Measurements from ENCODE around the gene PHLDA1. TPM values are rescaled to one million over a fixed set of nuclear protein-coding genes. Genes with fewer than 3 reads are reported as not detected.

The PHLDA1 gene
- total and polyA plus RNA-seq, 10 of the 15 experiments (the other 5 are each of a cell fraction or from before 2014, with no cell fraction given), result 0.66 to 14.2 (median 1.3) TPM

DNA sequence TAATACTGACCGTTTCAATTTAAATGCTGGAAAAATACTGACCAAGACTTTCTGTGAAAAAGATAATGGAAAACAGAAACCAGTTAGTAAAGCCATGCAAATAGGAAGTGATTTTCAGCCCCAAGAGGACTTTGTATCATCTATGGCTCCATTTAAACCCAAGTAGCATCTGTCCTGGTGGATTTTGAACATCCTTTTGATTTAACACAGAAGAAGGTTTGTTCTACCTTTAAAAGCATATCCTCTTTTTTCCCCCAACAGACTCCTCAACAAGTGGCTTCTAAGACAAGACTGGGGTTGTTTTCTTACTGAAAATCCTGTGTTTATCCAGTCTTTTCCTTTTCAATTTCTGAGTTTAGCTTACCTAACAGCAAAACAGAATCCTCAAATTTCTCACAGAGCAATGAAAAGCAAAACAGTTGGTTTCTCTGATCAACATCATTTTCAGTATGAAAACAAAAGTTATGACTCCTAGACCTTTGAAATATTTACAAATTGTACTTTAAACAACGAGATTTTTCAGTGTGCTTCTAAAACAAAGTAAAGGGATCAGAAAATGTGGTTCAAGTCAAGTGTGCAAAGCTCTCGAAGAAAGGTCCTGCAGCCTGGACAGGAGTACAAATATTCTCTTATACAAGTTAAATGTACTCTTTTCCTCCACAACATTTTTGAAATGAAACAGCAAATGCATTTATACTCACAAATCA is 2.9 kb downstream of the PHLDA1 start:
- H3K36me3 ChIP-seq (ENCODE audit: control insufficient read depth in 2 of 2, insufficient read depth in 2 of 2, low read length in 1 of 2), result no peaks in the 10 kb centered on the region
- peaks cover 17% of the 10 kb centered on the region for H3K4me1 ChIP-seq (ENCODE audit: control insufficient read depth, insufficient read depth, low read length)
- in situ Hi-C loops (cut with MboI) (no loop called here), intact Hi-C loops (cut with micrococcal nuclease; ENCODE audit: unreplicated experiment) (no loop called here)
- no peaks in the 10 kb centered on the region for H3K79me2 ChIP-seq (ENCODE audit: control insufficient read depth, insufficient read depth, low read length)
- WGBS (ENCODE audit: insufficient coverage, insufficient replicate concordance, low lambda C conversion rate, missing lambda C conversion rate), result 74% methylated on average over 3 of the region's 3 CpGs
- FAIRE-seq (no peak), DNase-seq (ENCODE audit: low read depth, low spot score) (no peak), ATAC-seq (no peak)
- SMC1A ChIA-PET (ENCODE audit: uncharacterized antibody, unreplicated experiment), result interaction anchor here (0.8 to 17.8 kb wide), 25 partner anchors 8 to 501 kb away, joined by 3 to 327 read pairs (median 4); no protein-coding TSS in a partner anchor
- BruUV-seq (replicated peaks), result TSS peak; percentile 53
- no peaks in the 10 kb centered on the region for H3K9me3 ChIP-seq (replicated peaks; ENCODE audit: control insufficient read depth, insufficient read depth, low read length)
- H3K4me2 ChIP-seq (ENCODE audit: control insufficient read depth, insufficient read depth), result no peak overlapping the region
- H4K20me1 ChIP-seq (ENCODE audit: control insufficient read depth, insufficient read depth), result no peaks in the 10 kb centered on the region
- H2AFZ ChIP-seq (ENCODE audit: control insufficient read depth, low read depth, low read length), result no peak overlapping the region
- RAD21 ChIA-PET (ENCODE audit: unreplicated experiment), result interaction anchor here (0.7 to 9.8 kb wide), 16 partner anchors 37 to 547 kb away, joined by 3 to 144 read pairs (median 9); partner anchors contain the start of genes BBS10 and GLIPR1
- CTCF ChIA-PET, result interaction anchor here (0.7 to 10.1 kb wide), 10 partner anchors 20 to 521 kb away, joined by 3 to 144 read pairs (median 3); no protein-coding TSS in a partner anchor
- POLR2A ChIA-PET, result interaction anchor here (0.8 to 8.9 kb wide), 4 partner anchors 46 to 139 kb away, joined by 3 to 111 read pairs (median 4); no protein-coding TSS in a partner anchor
- TF ChIP-seq CHD2 (IDR thresholded peaks at IDR 0.05; ENCODE audit: borderline replicate concordance, low read depth, low read length), result no peak
- TF ChIP-seq RB1 (IDR thresholded peaks at IDR 0.05; ENCODE audit: borderline replicate concordance), result no peak
- TF ChIP-seq SP1 (IDR thresholded peaks at IDR 0.05; ENCODE audit: low read depth, low read length), result no peak
- no peak for TF ChIP-seq RAD21 (IDR thresholded peaks at IDR 0.05; ENCODE audit: insufficient read depth, low read depth, low read length)
- TF ChIP-seq, protein P1, sequence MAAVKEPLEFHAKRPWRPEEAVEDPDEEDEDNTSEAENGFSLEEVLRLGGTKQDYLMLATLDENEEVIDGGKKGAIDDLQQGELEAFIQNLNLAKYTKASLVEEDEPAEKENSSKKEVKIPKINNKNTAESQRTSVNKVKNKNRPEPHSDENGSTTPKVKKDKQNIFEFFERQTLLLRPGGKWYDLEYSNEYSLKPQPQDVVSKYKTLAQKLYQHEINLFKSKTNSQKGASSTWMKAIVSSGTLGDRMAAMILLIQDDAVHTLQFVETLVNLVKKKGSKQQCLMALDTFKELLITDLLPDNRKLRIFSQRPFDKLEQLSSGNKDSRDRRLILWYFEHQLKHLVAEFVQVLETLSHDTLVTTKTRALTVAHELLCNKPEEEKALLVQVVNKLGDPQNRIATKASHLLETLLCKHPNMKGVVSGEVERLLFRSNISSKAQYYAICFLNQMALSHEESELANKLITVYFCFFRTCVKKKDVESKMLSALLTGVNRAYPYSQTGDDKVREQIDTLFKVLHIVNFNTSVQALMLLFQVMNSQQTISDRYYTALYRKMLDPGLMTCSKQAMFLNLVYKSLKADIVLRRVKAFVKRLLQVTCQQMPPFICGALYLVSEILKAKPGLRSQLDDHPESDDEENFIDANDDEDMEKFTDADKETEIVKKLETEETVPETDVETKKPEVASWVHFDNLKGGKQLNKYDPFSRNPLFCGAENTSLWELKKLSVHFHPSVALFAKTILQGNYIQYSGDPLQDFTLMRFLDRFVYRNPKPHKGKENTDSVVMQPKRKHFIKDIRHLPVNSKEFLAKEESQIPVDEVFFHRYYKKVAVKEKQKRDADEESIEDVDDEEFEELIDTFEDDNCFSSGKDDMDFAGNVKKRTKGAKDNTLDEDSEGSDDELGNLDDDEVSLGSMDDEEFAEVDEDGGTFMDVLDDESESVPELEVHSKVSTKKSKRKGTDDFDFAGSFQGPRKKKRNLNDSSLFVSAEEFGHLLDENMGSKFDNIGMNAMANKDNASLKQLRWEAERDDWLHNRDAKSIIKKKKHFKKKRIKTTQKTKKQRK (IDR thresholded peaks at IDR 0.05; ENCODE audit: low read depth, low read length), result no peak
- no peak for TF ChIP-seq TCF12 (IDR thresholded peaks at IDR 0.05; ENCODE audit: low read depth, low read length)
- no peak for TF ChIP-seq GATAD2B (conservative IDR thresholded peaks at IDR 0.05; ENCODE audit: low read depth)
- TF ChIP-seq, protein P2, sequence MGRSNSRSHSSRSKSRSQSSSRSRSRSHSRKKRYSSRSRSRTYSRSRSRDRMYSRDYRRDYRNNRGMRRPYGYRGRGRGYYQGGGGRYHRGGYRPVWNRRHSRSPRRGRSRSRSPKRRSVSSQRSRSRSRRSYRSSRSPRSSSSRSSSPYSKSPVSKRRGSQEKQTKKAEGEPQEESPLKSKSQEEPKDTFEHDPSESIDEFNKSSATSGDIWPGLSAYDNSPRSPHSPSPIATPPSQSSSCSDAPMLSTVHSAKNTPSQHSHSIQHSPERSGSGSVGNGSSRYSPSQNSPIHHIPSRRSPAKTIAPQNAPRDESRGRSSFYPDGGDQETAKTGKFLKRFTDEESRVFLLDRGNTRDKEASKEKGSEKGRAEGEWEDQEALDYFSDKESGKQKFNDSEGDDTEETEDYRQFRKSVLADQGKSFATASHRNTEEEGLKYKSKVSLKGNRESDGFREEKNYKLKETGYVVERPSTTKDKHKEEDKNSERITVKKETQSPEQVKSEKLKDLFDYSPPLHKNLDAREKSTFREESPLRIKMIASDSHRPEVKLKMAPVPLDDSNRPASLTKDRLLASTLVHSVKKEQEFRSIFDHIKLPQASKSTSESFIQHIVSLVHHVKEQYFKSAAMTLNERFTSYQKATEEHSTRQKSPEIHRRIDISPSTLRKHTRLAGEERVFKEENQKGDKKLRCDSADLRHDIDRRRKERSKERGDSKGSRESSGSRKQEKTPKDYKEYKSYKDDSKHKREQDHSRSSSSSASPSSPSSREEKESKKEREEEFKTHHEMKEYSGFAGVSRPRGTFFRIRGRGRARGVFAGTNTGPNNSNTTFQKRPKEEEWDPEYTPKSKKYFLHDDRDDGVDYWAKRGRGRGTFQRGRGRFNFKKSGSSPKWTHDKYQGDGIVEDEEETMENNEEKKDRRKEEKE (IDR thresholded peaks at IDR 0.05), result no peak
- TF ChIP-seq ZSCAN29 (IDR thresholded peaks at IDR 0.05), result no peak
- TF ChIP-seq, protein P3, sequence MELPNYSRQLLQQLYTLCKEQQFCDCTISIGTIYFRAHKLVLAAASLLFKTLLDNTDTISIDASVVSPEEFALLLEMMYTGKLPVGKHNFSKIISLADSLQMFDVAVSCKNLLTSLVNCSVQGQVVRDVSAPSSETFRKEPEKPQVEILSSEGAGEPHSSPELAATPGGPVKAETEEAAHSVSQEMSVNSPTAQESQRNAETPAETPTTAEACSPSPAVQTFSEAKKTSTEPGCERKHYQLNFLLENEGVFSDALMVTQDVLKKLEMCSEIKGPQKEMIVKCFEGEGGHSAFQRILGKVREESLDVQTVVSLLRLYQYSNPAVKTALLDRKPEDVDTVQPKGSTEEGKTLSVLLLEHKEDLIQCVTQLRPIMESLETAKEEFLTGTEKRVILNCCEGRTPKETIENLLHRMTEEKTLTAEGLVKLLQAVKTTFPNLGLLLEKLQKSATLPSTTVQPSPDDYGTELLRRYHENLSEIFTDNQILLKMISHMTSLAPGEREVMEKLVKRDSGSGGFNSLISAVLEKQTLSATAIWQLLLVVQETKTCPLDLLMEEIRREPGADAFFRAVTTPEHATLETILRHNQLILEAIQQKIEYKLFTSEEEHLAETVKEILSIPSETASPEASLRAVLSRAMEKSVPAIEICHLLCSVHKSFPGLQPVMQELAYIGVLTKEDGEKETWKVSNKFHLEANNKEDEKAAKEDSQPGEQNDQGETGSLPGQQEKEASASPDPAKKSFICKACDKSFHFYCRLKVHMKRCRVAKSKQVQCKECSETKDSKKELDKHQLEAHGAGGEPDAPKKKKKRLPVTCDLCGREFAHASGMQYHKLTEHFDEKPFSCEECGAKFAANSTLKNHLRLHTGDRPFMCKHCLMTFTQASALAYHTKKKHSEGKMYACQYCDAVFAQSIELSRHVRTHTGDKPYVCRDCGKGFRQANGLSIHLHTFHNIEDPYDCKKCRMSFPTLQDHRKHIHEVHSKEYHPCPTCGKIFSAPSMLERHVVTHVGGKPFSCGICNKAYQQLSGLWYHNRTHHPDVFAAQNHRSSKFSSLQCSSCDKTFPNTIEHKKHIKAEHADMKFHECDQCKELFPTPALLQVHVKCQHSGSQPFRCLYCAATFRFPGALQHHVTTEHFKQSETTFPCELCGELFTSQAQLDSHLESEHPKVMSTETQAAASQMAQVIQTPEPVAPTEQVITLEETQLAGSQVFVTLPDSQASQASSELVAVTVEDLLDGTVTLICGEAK (IDR thresholded peaks at IDR 0.05; ENCODE audit: borderline replicate concordance), result no peak
- no peak for TF ChIP-seq HCFC1 (IDR thresholded peaks at IDR 0.05; ENCODE audit: low read length)
- TF ChIP-seq NBN (IDR thresholded peaks at IDR 0.05), result no peak
- no peak for TF ChIP-seq SREBF1 (IDR thresholded peaks at IDR 0.05; ENCODE audit: low read length)
- no peak overlapping the region for H3K4me3 ChIP-seq
- no peaks in the 10 kb centered on the region; a peak in 1 of 4 replicates for H3K27me3 ChIP-seq (replicated peaks in 1 of 2; ENCODE audit: control insufficient read depth in 2 of 2, insufficient read depth in 2 of 2, low read length in 1 of 2)
- H3K9ac ChIP-seq (ENCODE audit: control insufficient read depth, insufficient read depth, low read length), result no peak overlapping the region
- H3K27ac ChIP-seq (ENCODE audit: control insufficient read depth, insufficient read depth), result no peak overlapping the region
